ENCODE measurements around the gene TRIP12. TPM values are rescaled to one million over a fixed set of nuclear protein-coding genes. Genes with fewer than 3 reads are reported as not detected.

The TRIP12 gene
- total and polyA plus RNA-seq, 2 of the 13 experiments (the other 11 are each of a cell fraction or from before 2014, with no cell fraction given): 72.1 to 153 TPM

GRCh38 chr2:229874647-229875046 lies 47.2 kb downstream of the TRIP12 start:
- no peaks in the 10 kb centered on the region for H3K9me3 ChIP-seq (ENCODE audit: low read length)

More at GRCh38 chr2:229874647-229875046, 47.2 kb downstream of the TRIP12 start:
- Histone ChIP-seq H3K4me2 (ENCODE audit: low read depth, low read length) (no peak overlapping the region), H3K4me1 (ENCODE audit: insufficient read depth, low read length) (peaks cover 16% of the 10 kb centered on the region), H3K27ac (ENCODE audit: extremely low read length, insufficient read depth, low read length) (no peak overlapping the region), H3K9ac (ENCODE audit: insufficient read depth, low read depth, low read length) (no peak overlapping the region), H4K20me1 (ENCODE audit: insufficient read depth, low read length) (no peaks in the 10 kb centered on the region; the same call in 1 of the 2 replicates), H3K27me3 (ENCODE audit: control insufficient read depth in 1 of 2, insufficient read depth in 2 of 2, low read length in 2 of 2) (no peaks in the 10 kb centered on the region), H3K36me3 (replicated peaks in 1 of 2; ENCODE audit: control insufficient read depth in 1 of 2, insufficient read depth in 2 of 2, low read length in 2 of 2) (peaks cover 15 to 54% of the 10 kb centered on the region in 2 experiments), H3K79me2 (ENCODE audit: insufficient read depth, low read length) (peaks cover 44% of the 10 kb centered on the region), H3K4me3 (replicated peaks in 1 of 3; ENCODE audit: insufficient read depth in 1 of 3, low read depth in 2 of 3, low read length in 3 of 3) (no peak overlapping the region), H2AFZ (ENCODE audit: low read length) (no peak overlapping the region)
- TF ChIP-seq, protein P1, sequence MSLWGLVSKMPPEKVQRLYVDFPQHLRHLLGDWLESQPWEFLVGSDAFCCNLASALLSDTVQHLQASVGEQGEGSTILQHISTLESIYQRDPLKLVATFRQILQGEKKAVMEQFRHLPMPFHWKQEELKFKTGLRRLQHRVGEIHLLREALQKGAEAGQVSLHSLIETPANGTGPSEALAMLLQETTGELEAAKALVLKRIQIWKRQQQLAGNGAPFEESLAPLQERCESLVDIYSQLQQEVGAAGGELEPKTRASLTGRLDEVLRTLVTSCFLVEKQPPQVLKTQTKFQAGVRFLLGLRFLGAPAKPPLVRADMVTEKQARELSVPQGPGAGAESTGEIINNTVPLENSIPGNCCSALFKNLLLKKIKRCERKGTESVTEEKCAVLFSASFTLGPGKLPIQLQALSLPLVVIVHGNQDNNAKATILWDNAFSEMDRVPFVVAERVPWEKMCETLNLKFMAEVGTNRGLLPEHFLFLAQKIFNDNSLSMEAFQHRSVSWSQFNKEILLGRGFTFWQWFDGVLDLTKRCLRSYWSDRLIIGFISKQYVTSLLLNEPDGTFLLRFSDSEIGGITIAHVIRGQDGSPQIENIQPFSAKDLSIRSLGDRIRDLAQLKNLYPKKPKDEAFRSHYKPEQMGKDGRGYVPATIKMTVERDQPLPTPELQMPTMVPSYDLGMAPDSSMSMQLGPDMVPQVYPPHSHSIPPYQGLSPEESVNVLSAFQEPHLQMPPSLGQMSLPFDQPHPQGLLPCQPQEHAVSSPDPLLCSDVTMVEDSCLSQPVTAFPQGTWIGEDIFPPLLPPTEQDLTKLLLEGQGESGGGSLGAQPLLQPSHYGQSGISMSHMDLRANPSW (CRISPR knock-in tag; IDR thresholded peaks at IDR 0.05; ENCODE audit: borderline replicate concordance): no peak
- TF ChIP-seq ZNF746 (CRISPR knock-in tag; IDR thresholded peaks at IDR 0.05) (no peak), PLRG1 (conservative IDR thresholded peaks at IDR 0.05) (no peak), ZNF850 (CRISPR knock-in tag; conservative IDR thresholded peaks at IDR 0.05) (no peak), NRL (CRISPR knock-in tag; IDR thresholded peaks at IDR 0.05; ENCODE audit: borderline replicate concordance) (no peak), HIC2 (CRISPR knock-in tag; IDR thresholded peaks at IDR 0.05; ENCODE audit: low read depth) (no peak), FOSL2 (CRISPR knock-in tag; IDR thresholded peaks at IDR 0.05) (no peak), PBX2 (CRISPR knock-in tag; IDR thresholded peaks at IDR 0.05) (no peak)
- BruUV-seq (replicated peaks): no TSS peak
- in situ Hi-C loops (cut with HindIII; ENCODE audit: extremely low pct_ligation_motif_present, low pct_unique_long_range_greater_than_20kb): no loop called here
- no peak for DNase-seq (ENCODE audit: low spot score)
- no peak for FAIRE-seq
- 94% methylated on average over 4 of the region's 4 CpGs for WGBS (ENCODE audit: low lambda C conversion rate)
- POLR2A ChIA-PET: no interaction called here
- CTCF ChIA-PET (ENCODE audit: low intra/inter-chr PET ratio, low total read pairs): no interaction called here
- no peak for ATAC-seq
- intact Hi-C loops (cut with micrococcal nuclease; ENCODE audit: unreplicated experiment): no loop called here
